Natural killer cell treated with Interleukin-12 subunit alpha and Interleukin-12 subunit beta and Interleukin-15 and Interleukin-18, amount 100 ng/mL, for 72 hours (primary cell): ENCODE data around the gene SDC3. TPM values are rescaled to one million over a fixed set of nuclear protein-coding genes. Genes with fewer than 3 reads are reported as not detected.

Source experiments
- ATAC-seq, 2 donors: fragments of 150-1000 bp; cut with Tn5 transposase in 1 of 2; sonication (Bioruptor Pico), chemical (Tn5 transposase) in 1 of 2; 2 replicates each; pipeline ENCODE4 v1.10.0; 2021
- DNase-seq: peaks from one replicate; pipeline ENCODE4 v3.0.0; 2022; ENCODE audit warnings: low spot score
- H3K27ac Mint-ChIP-seq, 2 donors: 1 replicate in 1 of 2; 2 replicates in 1 of 2; pipeline ENCODE4 v1.8.0; 2022; ENCODE audit warnings: mixed read lengths in 2 of 2, mild to moderate bottlenecking in 1 of 2, moderate library complexity in 1 of 2
- H3K27me3 Mint-ChIP-seq, 2 donors: 1 replicate in 1 of 2; 2 replicates in 1 of 2; pipeline ENCODE4 v1.8.0; 2022; ENCODE audit warnings: mixed read lengths in 2 of 2
- H3K36me3 Mint-ChIP-seq: one replicate; pipeline ENCODE4 v1.8.0; 2022; ENCODE audit warnings: mixed read lengths
- H3K4me1 Mint-ChIP-seq, 2 donors: 1 replicate in 1 of 2; 2 replicates in 1 of 2; pipeline ENCODE4 v1.8.0; 2022; ENCODE audit warnings: low read depth in 2 of 2, mixed read lengths in 2 of 2, mild to moderate bottlenecking in 1 of 2
- H3K4me3 Mint-ChIP-seq: one replicate; pipeline ENCODE4 v1.8.0; 2022; ENCODE audit warnings: mixed read lengths
- H3K9me3 Mint-ChIP-seq: 2 replicates; pipeline ENCODE4 v1.8.0; 2022; ENCODE audit warnings: mixed read lengths
- total RNA-seq, 2 donors: library from RNA; stranded (reverse); gene quantifications; one replicate each; pipeline ENCODE4 v1.2.3, GENCODE V29; 2022

The SDC3 gene
- total RNA-seq, 2 donors from 2014 or later: 0.11 TPM; not detected in 1

- H3K4me3 Mint-ChIP-seq: no peak overlapping the region
- H3K27me3 Mint-ChIP-seq: peaks cover 36 to 40% of the 10 kb centered on the region in 2 donors
- no peak overlapping the region for H3K27ac Mint-ChIP-seq
- DNase-seq: no peak
- no peaks in the 10 kb centered on the region for H3K36me3 Mint-ChIP-seq
- H3K9me3 Mint-ChIP-seq: no peaks in the 10 kb centered on the region
- H3K4me1 Mint-ChIP-seq: no peaks in the 10 kb centered on the region
- no peak for ATAC-seq
Measured at GRCh38 chr1:30886710-30887428, 21.7 kb downstream of the SDC3 start.

GRCh38 chr1:30885570-30886522 is 22.7 kb downstream of the SDC3 start:
- Mint-ChIP-seq H3K36me3 (no peaks in the 10 kb centered on the region), H3K4me1 (peaks cover 0 to 3% of the 10 kb centered on the region in 2 donors), H3K9me3 (no peaks in the 10 kb centered on the region), H3K27ac (no peak overlapping the region), H3K4me3 (no peak overlapping the region), H3K27me3 (peaks cover 42 to 49% of the 10 kb centered on the region in 2 donors)
- DNase-seq (no peak), ATAC-seq (no peak)

- peaks cover 50 to 58% of the 10 kb centered on the region in 2 donors for H3K27me3 Mint-ChIP-seq
- no peaks in the 10 kb centered on the region for H3K36me3 Mint-ChIP-seq
- DNase-seq (no peak), ATAC-seq (no peak)
- peaks cover 0 to 3% of the 10 kb centered on the region in 2 donors for H3K4me1 Mint-ChIP-seq
- H3K4me3 Mint-ChIP-seq: no peak overlapping the region
- H3K9me3 Mint-ChIP-seq: no peaks in the 10 kb centered on the region
- no peak overlapping the region for H3K27ac Mint-ChIP-seq
Measured at GRCh38 chr1:30884723-30885122, 23.8 kb downstream of the SDC3 start.

GRCh38 chr1:30883389-30884172 is 25.0 kb downstream of the SDC3 start:
- H3K4me1 Mint-ChIP-seq: peaks cover 0 to 3% of the 10 kb centered on the region in 2 donors
- ATAC-seq: no peak

GRCh38 chr1:30882678-30883388 is 25.7 kb downstream of the SDC3 start:
- no peak for DNase-seq
- no peak overlapping the region for H3K4me3 Mint-ChIP-seq
- no peak overlapping the region for H3K27ac Mint-ChIP-seq
- peaks cover 54 to 62% of the 10 kb centered on the region in 2 donors for H3K27me3 Mint-ChIP-seq
- no peaks in the 10 kb centered on the region for H3K9me3 Mint-ChIP-seq
- no peaks in the 10 kb centered on the region for H3K36me3 Mint-ChIP-seq
- H3K4me1 Mint-ChIP-seq: peaks cover 0 to 3% of the 10 kb centered on the region in 2 donors
- no peak for ATAC-seq

More at GRCh38 chr1:30883389-30884172, 25.0 kb downstream of the SDC3 start:
- Mint-ChIP-seq H3K4me3 (no peak overlapping the region), H3K9me3 (no peaks in the 10 kb centered on the region), H3K27ac (no peak overlapping the region), H3K27me3 (peaks cover 53 to 58% of the 10 kb centered on the region in 2 donors), H3K36me3 (no peaks in the 10 kb centered on the region)
- no peak for DNase-seq

- ATAC-seq (no peak), DNase-seq (no peak)
- Mint-ChIP-seq H3K36me3 (no peaks in the 10 kb centered on the region), H3K4me1 (peaks cover 0 to 6% of the 10 kb centered on the region in 2 donors), H3K9me3 (no peaks in the 10 kb centered on the region), H3K27me3 (peaks cover 58 to 72% of the 10 kb centered on the region in 2 donors), H3K4me3 (no peak overlapping the region), H3K27ac (no peak overlapping the region)
Measured at GRCh38 chr1:30881319-30882181, 27.0 kb downstream of the SDC3 start.

GRCh38 chr1:30880678-30881318 is 27.8 kb downstream of the SDC3 start:
- DNase-seq: no peak
- no peak for ATAC-seq
- H3K4me1 Mint-ChIP-seq: peaks cover 0 to 6% of the 10 kb centered on the region in 2 donors
- H3K27me3 Mint-ChIP-seq: peaks cover 57 to 69% of the 10 kb centered on the region in 2 donors
- no peaks in the 10 kb centered on the region for H3K36me3 Mint-ChIP-seq
- no peak overlapping the region for H3K4me3 Mint-ChIP-seq
- H3K27ac Mint-ChIP-seq: no peak overlapping the region
- no peaks in the 10 kb centered on the region for H3K9me3 Mint-ChIP-seq

- Mint-ChIP-seq H3K27ac (no peak overlapping the region), H3K36me3 (no peaks in the 10 kb centered on the region), H3K9me3 (no peaks in the 10 kb centered on the region), H3K4me3 (no peak overlapping the region), H3K27me3 (peaks cover 61 to 76% of the 10 kb centered on the region in 2 donors), H3K4me1 (peaks cover 0 to 6% of the 10 kb centered on the region in 2 donors)
- no peak for DNase-seq
- ATAC-seq: no peak
Measured at GRCh38 chr1:30879940-30880677, 28.4 kb downstream of the SDC3 start.

GRCh38 chr1:30879126-30879786 is 29.3 kb downstream of the SDC3 start:
- DNase-seq: no peak
- ATAC-seq: no peak
- Mint-ChIP-seq H3K9me3 (no peaks in the 10 kb centered on the region), H3K4me1 (peaks cover 0 to 6% of the 10 kb centered on the region in 2 donors), H3K36me3 (no peaks in the 10 kb centered on the region), H3K4me3 (no peak overlapping the region), H3K27ac (no peak overlapping the region), H3K27me3 (peaks cover 59 to 68% of the 10 kb centered on the region in 2 donors)

GRCh38 chr1:30878559-30878958 is 30.0 kb downstream of the SDC3 start:
- Mint-ChIP-seq H3K36me3 (no peaks in the 10 kb centered on the region), H3K9me3 (no peaks in the 10 kb centered on the region), H3K27ac (no peak overlapping the region), H3K4me3 (no peak overlapping the region), H3K4me1 (peaks cover 0 to 6% of the 10 kb centered on the region in 2 donors), H3K27me3 (peaks cover 61 to 69% of the 10 kb centered on the region in 2 donors)
- DNase-seq (no peak), ATAC-seq (no peak)

- Mint-ChIP-seq H3K27ac (no peak overlapping the region), H3K4me1 (peaks cover 0 to 6% of the 10 kb centered on the region in 2 donors), H3K4me3 (no peak overlapping the region), H3K9me3 (no peaks in the 10 kb centered on the region), H3K36me3 (no peaks in the 10 kb centered on the region), H3K27me3 (peaks cover 64 to 71% of the 10 kb centered on the region in 2 donors)
- DNase-seq (no peak), ATAC-seq (no peak)
Measured at GRCh38 chr1:30878016-30878415, 30.5 kb downstream of the SDC3 start.
